ENCODE measurements around the gene SIGLEC1. TPM values are rescaled to one million over a fixed set of nuclear protein-coding genes. Genes with fewer than 3 reads are reported as not detected.

The SIGLEC1 gene
- total and polyA plus RNA-seq, 2 of the 8 experiments (the other 6 are each of a cell fraction or from before 2014, with no cell fraction given): 0.02 TPM; not detected in 1

- no peaks in the 10 kb centered on the region for H3K79me2 ChIP-seq (ENCODE audit: control insufficient read depth in 1 of 2, insufficient read depth in 2 of 2, low read length in 2 of 2)
- no peaks in the 10 kb centered on the region for H3K27me3 ChIP-seq (replicated peaks in 1 of 4; ENCODE audit: control insufficient read depth in 3 of 4, extremely low read depth in 1 of 4, insufficient read depth in 3 of 4, low read length in 3 of 4)
- no peak overlapping the region for H3K18ac ChIP-seq (ENCODE audit: extremely low read depth, low read length)
- no peak overlapping the region for H3K4me2 ChIP-seq (ENCODE audit: insufficient read depth in 1 of 2, low read depth in 2 of 2, low read length in 2 of 2)
- H3K36me3 ChIP-seq (ENCODE audit: control insufficient read depth in 2 of 4, insufficient read depth in 4 of 4, low read length in 3 of 4): no peaks in the 10 kb centered on the region
- no peaks in the 10 kb centered on the region for H3K79me1 ChIP-seq (ENCODE audit: low read depth, low read length)
- H2BK120ac ChIP-seq (replicated peaks; ENCODE audit: low read depth, low read length): no peak overlapping the region
- no peak overlapping the region for H2AFZ ChIP-seq (ENCODE audit: low read length)
- H3K27ac ChIP-seq (ENCODE audit: low read depth, low read length): no peak overlapping the region
- H3K9me3 ChIP-seq (ENCODE audit: insufficient read depth in 2 of 2, low read depth in 1 of 2, low read length in 1 of 2): peaks cover 4 to 6% of the 10 kb centered on the region in 2 experiments; a peak in 2 of 4 replicates
- no peak overlapping the region for H2BK20ac ChIP-seq (ENCODE audit: low read length)
- no peak for FAIRE-seq
- CTCF ChIA-PET (ENCODE audit: partially characterized antibody): interaction anchor here (0.6 to 45.1 kb wide), 29 partner anchors 3 to 1833 kb away, joined by 3 to 1432 read pairs (median 3); partner anchors contain the start of genes ADAM33, ADISSP and SIGLEC1
- H2BK15ac ChIP-seq (ENCODE audit: low read length): no peak overlapping the region
- H4K91ac ChIP-seq (replicated peaks; ENCODE audit: insufficient read length, low read length): no peak overlapping the region
- H3K4me3 ChIP-seq (ENCODE audit: extremely low read depth in 1 of 4, insufficient read depth in 2 of 4, low read depth in 3 of 4, low read length in 4 of 4): no peak overlapping the region
- no peak overlapping the region for H4K8ac ChIP-seq (ENCODE audit: extremely low read depth, insufficient read depth, low read length)
- DNase-seq (ENCODE audit: low read depth in 1 of 2, low spot score in 2 of 2): no peak
- H2BK5ac ChIP-seq (ENCODE audit: low read depth, low read length): no peak overlapping the region
- 91% methylated on average over 13 of the region's 15 CpGs; no CpG with 5 or more reads in 1 of the 2 experiments for WGBS, 2 experiments (ENCODE audit: extremely low coverage in 1 of 2, insufficient coverage in 1 of 2, insufficient read length in 1 of 2, insufficient replicate concordance in 2 of 2, low coverage in 1 of 2, low lambda C conversion rate in 2 of 2, missing lambda C conversion rate in 1 of 2)
- H3K23ac ChIP-seq (ENCODE audit: insufficient read length): no peak overlapping the region
- no peaks in the 10 kb centered on the region for H4K20me1 ChIP-seq (replicated peaks in 1 of 2; ENCODE audit: control insufficient read depth in 1 of 2, insufficient read depth in 2 of 2, low read length in 2 of 2)
- H2BK12ac ChIP-seq (ENCODE audit: low read depth, low read length): no peak overlapping the region
- H3K4me1 ChIP-seq (replicated peaks in 1 of 4; ENCODE audit: control insufficient read depth in 3 of 4, insufficient read depth in 4 of 4, low read length in 3 of 4): no peaks in the 10 kb centered on the region
- POLR2A ChIA-PET (ENCODE audit: partially characterized antibody): interaction anchor here (1.3 to 1.5 kb wide), 2 partner anchors 44 to 48 kb away, joined by 3 to 4 read pairs; no protein-coding TSS in a partner anchor
- H4K5ac ChIP-seq (ENCODE audit: insufficient read length, low read depth, low read length): no peak overlapping the region
- H3K14ac ChIP-seq (ENCODE audit: insufficient read length): no peak overlapping the region
- H3K9ac ChIP-seq (replicated peaks in 1 of 4; ENCODE audit: extremely low read depth in 1 of 4, low read depth in 3 of 4, low read length in 3 of 4): no peak overlapping the region
- H3K4ac ChIP-seq (replicated peaks; ENCODE audit: insufficient read length, low read depth, low read length): no peak overlapping the region
- no peaks in the 10 kb centered on the region for H3K23me2 ChIP-seq (ENCODE audit: low read depth, low read length)
- H2AK5ac ChIP-seq (ENCODE audit: low read depth, low read length): no peak overlapping the region
- H3K56ac ChIP-seq (replicated peaks; ENCODE audit: insufficient read length, low read depth, low read length): no peak overlapping the region
- no peak for TF ChIP-seq CHD1 (IDR thresholded peaks at IDR 0.05; ENCODE audit: low read depth, low read length)
- TF ChIP-seq BACH1 (IDR thresholded peaks at IDR 0.05; ENCODE audit: low read length): no peak
- no peak for TF ChIP-seq USF2 (IDR thresholded peaks at IDR 0.05; ENCODE audit: low read length)
- TF ChIP-seq EP300 (IDR thresholded peaks at IDR 0.05; ENCODE audit: borderline replicate concordance in 1 of 2, low read depth in 2 of 2, low read length in 2 of 2): no peak
- TF ChIP-seq, protein P1, sequence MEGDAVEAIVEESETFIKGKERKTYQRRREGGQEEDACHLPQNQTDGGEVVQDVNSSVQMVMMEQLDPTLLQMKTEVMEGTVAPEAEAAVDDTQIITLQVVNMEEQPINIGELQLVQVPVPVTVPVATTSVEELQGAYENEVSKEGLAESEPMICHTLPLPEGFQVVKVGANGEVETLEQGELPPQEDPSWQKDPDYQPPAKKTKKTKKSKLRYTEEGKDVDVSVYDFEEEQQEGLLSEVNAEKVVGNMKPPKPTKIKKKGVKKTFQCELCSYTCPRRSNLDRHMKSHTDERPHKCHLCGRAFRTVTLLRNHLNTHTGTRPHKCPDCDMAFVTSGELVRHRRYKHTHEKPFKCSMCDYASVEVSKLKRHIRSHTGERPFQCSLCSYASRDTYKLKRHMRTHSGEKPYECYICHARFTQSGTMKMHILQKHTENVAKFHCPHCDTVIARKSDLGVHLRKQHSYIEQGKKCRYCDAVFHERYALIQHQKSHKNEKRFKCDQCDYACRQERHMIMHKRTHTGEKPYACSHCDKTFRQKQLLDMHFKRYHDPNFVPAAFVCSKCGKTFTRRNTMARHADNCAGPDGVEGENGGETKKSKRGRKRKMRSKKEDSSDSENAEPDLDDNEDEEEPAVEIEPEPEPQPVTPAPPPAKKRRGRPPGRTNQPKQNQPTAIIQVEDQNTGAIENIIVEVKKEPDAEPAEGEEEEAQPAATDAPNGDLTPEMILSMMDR (IDR thresholded peaks at IDR 0.05; ENCODE audit: control extremely low read depth in 1 of 3, insufficient read depth in 1 of 3, low read depth in 1 of 3, low read length in 3 of 3): no peak
- no peak for TF ChIP-seq ZNF274 (IDR thresholded peaks at IDR 0.05; ENCODE audit: borderline replicate concordance, extremely low read depth, low read length)
- TF ChIP-seq RNF2 (IDR thresholded peaks at IDR 0.05; ENCODE audit: borderline replicate concordance, low read depth, low read length, missing control alignments, poor library complexity, severe bottlenecking): no peak
These were observed 15.4 kb downstream of the SIGLEC1 start for GRCh38 chr20:3696745-3697587.

All from H1 (cell line).